ENCODE data around the gene ZFP57.

ZFP57 gene

GRCh38 chr6:29656157-29656556, 24.8 kb downstream of the ZFP57 start:
- DNase-seq (ENCODE audit: low read depth, low spot score): no peak

GRCh38 chr6:29655658-29656057, 25.3 kb downstream of the ZFP57 start:
- no peak for DNase-seq (ENCODE audit: low read depth, low spot score)

DNA sequence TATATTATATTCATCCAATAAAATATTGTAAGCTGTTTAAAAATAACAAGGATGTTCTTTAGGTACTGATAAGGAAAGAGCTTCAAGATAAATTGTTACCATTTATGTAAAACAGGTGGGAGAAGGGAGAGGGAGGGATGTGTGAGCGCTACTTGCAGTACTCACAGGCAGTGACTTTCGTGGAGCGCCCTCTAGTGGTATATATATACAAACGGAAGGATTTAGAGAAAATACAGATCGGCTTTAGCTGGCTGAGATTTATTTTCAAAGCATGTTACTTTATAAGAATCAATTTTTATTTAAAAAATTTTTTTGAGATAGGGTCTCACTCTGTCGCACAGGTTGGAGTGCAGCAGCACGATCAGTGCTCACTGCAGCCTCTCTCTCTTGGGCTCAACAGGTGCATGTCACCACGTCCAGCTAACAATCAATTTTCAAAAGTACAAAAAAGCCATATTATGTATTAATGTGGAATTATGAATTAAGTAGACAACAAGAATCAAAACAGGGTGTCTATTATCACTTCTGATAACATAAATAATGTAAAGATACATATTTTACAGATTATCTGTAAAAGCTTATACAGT, 27.4 kb downstream of the ZFP57 start:
- no peak for DNase-seq (ENCODE audit: low read depth, low spot score)

DNA sequence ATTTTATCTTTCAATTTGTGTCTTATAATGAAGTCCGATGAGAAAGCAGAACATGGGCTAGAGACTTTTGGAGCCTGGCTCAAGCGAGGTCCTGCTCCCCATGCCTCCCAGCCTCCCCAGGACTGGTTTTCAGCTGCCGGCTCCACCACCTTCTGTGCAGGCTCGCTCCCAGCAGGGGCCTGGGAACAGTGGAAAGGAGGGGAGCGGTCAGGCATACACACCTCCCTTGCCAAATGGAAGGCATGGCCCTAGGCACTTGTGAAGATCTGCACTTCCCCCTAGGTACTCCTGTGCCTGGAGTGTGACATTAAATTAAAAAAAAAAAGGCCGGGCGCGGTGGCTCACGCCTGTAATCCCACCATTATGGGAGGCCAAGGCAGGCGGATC, 28.8 kb downstream of the ZFP57 start:
- peak; percentile 70 for DNase-seq (ENCODE audit: low read depth, low spot score)

DNA sequence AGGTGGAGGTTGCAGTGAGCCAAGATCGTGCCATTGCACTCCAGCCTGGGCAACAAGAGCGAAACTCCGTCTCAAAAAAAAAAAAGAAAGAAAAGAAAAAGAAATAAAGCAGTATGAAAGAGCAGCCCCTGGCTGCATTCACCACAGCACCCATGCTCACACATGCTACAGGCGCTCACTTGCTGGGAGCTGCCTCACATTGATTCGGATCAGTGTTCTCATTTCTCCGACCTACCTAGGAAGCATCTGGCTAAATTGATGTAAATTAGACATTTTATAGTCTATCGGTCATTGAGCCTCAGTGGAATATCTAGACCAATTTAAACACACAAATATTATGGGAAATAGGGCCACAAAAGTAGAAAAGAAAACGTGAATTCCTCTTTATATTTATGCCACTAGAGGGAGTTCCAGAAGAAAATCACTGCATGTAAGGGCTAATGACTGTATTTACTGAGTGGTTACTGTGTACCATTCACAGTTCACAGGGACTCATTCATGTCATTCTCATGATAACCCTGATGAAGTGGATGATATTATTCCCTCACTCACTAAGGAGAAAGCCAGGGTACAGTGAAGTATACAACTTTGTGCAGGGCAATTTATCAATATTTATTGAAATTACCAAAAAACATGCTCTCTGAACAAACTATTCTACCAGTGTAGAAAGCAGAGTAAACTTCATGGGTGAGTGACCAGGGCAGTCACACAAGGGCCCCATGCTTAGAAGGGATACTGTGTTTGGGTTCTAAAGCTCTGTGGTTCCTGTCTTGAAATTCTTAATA, 29.3 kb downstream of the ZFP57 start:
- no peak for DNase-seq (ENCODE audit: low read depth, low spot score)

DNA sequence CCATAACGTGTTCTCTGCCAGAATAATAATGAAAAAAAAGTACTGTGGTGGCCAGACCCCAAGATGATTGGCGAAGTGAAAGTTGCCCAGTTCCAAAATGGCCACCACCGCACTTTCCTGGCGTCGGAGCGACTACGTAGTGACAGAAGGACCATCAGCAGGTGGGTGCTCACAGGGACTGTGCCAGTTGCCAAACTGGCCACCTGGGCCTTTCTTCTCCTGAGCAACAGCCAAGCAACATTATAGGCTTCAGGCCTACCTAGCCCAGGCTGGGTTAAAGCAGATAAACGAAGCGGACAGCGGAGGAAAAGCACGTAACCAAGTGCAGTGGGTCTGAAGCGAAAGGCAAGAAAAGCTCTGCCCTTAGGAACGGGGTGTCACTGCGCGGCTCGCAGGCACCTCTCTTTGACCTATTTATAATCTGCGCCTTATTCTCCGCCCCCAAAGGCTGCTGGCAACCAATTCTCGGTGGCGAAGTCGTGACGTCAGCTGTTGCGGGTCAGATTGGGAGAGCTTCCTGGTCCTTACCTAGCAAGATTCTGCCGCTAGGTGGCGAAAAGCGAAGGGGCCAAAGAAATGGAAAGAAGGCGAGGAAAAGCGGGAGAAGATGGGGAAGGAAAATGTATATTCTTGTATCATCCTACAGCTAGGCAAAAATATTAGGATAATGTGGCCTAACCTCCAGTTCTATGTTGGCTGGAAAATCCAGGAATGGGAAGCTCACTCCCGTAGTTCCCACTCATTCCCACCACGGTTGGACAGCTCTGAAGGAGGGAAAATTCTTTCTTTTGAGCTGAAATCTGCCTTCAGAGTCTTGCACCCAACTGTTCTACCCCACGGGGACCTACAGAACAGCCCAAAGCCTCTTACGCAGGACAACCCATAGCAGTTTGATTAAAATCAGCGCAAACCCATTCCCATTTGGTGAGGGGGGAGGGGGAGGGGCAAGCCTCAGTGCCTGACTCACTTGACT, 31.0 kb downstream of the ZFP57 start:
- DNase-seq (ENCODE audit: low read depth, low spot score): peak; percentile 98

DNA sequence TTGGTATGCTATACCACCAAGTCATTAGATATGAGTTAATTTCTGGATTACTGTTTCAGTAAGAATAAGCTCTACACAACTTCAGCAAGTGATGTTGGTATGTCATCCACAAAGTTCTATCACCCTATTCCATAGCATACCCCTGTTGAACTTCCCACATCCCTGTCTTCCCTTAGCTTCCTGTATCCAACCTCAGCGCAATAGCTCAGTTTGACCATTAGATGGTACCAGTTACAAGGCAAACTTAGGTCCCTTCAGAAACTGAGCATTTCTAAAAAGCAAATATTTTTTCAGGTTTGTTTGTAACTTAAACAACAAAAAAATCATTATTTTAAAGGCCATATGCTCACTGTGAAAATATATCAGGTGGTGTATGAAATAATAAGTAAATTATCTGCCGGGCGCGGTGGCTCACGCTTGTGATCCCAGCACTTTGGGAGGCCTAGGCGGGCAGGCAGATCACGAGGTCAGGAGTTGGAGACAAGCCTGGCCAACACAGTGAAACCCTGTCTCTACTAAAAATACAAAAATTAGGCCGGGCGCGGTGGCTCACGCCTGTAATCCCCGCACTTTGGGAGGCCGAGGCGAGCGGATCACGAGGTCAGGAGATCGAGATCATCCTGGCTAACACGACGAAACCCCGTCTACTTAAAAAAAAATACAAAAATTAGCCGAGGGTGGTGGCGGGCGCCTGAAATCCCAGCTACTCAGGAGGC, 32.9 kb downstream of the ZFP57 start:
- DNase-seq (ENCODE audit: low read depth, low spot score): no peak

- no peak for DNase-seq (ENCODE audit: low read depth, low spot score)
Observed at GRCh38 chr6:29641430-29642148, 39.4 kb downstream of the ZFP57 start.

GRCh38 chr6:29637247-29637646, 43.7 kb downstream of the ZFP57 start:
- no peak for DNase-seq (ENCODE audit: low read depth, low spot score)

GRCh38 chr6:29633534-29633905, 47.4 kb downstream of the ZFP57 start:
- no peak for DNase-seq (ENCODE audit: low read depth, low spot score)

- DNase-seq (ENCODE audit: low read depth, low spot score): peak; percentile 69
Observed at GRCh38 chr6:29632789-29633533, 48.0 kb downstream of the ZFP57 start, which contains the start of gene GABBR1. GABBR1 (minus strand) TSS chr6:29633183; CDS start chr6:29632385, 798 bp downstream.

GRCh38 chr6:29631860-29632731, 48.9 kb downstream of the ZFP57 start:
- no peak for DNase-seq (ENCODE audit: low read depth, low spot score)

DNA sequence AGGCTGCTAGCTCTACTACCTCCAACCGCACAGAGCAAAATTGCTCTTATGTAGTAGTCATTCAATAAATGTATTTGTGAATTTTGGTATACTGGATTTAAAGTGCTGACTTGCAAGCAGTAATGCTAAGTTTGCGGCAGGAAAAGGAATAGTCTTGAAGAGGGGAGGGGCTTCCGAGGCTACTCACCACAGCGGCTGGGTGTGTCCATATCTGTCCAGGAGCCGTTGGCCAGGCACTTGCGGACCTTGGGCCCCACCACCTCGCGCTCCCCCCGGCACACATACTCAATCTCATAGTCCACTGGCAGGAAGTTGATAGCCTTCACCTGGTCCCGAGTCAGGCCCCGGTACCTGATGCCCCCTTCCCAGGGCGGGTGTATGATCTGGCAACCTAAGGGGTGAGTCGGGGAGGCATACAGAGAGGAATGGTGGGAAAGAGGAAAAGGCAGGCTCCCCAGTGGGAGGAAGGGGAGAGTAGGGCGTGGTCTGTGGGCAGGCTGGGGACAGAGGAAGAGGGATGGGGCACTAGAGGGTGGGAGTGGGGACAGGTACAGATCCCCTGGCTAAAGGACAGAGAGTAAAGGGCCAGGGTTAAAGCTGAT, 49.6 kb downstream of the ZFP57 start:
- DNase-seq (ENCODE audit: low read depth, low spot score): no peak

DNA sequence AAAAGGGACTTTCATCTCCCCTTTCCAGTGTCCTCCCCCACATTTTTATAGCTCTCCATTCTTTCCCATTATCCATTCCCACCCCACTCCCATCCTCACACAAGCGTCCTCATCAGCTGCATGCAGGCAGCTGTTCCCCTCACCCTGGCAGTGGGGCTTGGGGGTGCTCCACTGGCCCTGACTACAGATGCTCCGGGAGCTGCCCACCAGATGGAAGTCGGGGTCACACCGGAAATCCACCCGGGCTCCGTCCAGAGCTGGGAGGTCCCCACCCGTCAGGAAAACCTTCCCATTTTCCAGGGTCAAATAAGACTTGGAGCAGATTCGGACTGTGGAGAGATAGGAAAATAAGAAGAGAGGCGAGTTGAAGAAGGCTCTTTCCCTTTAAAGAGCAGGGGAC, 50.6 kb downstream of the ZFP57 start:
- no peak for DNase-seq (ENCODE audit: low read depth, low spot score)

DNA sequence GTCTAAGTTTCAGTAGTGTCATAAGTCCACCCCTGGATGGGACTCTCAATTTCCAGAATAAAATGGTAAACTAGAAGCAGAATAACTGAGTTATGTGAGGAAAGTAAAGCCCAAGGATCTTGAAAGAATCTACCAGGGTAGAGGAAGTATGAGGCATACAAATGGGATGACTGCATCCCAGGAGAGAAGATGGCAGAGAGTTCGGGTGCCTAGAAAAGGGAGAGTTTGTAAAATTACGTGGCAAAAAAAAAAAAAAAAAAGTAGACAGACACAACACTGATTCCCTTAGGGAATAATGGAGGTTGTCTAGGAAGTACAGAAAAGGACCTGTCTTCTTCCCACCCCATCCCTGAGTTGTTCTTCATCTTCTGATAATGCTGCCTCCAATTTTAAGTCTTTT, 51.4 kb downstream of the ZFP57 start:
- no peak for DNase-seq (ENCODE audit: low read depth, low spot score)

GRCh38 chr6:29628419-29629281, 52.3 kb downstream of the ZFP57 start:
- peak; percentile 93 for DNase-seq (ENCODE audit: low read depth, low spot score)

GRCh38 chr6:29627755-29628418, 53.1 kb downstream of the ZFP57 start:
- no peak for DNase-seq (ENCODE audit: low read depth, low spot score)
